Measurements from ENCODE around the gene CMTR1. TPM values are rescaled to one million over a fixed set of nuclear protein-coding genes. Genes with fewer than 3 reads are reported as not detected.

Gene CMTR1
- total and polyA plus RNA-seq, 4 donors = 4.7 to 25.5 (median 18.8) TPM

- TF ChIP-seq CTCF (IDR thresholded peaks at IDR 0.05; ENCODE audit: low read depth, low read length, missing input control) = no peak
- no peak for TF ChIP-seq HNF4A (conservative IDR thresholded peaks at IDR 0.05)
- no peak for TF ChIP-seq ZBTB33 (IDR thresholded peaks at IDR 0.05)
- TF ChIP-seq RXRA (IDR thresholded peaks at IDR 0.05) = no peak
- TF ChIP-seq NR2F2 (IDR thresholded peaks at IDR 0.05) = no peak
These were observed 90.4 kb downstream of the CMTR1 start (continued) for GRCh38 chr6:37523412-37523811.

GRCh38 chr6:37524025-37524969 lies 91.3 kb downstream of the CMTR1 start:
- no peaks in the 10 kb centered on the region for H3K27me3 ChIP-seq (ENCODE audit: control insufficient read depth in 4 of 4, insufficient read depth in 4 of 4, low read length in 3 of 4)

GRCh38 chr6:37524970-37525318 lies 91.9 kb downstream of the CMTR1 start:
- no peak for DNase-seq (ENCODE audit: low spot score)
- TF ChIP-seq SP1 (IDR thresholded peaks at IDR 0.05) (no peak), MAX (IDR thresholded peaks at IDR 0.05) (no peak), FOXA2 (IDR thresholded peaks at IDR 0.05) (no peak), EGR1 (IDR thresholded peaks at IDR 0.05; ENCODE audit: low read depth in 2 of 2) (no peak), GABPA (IDR thresholded peaks at IDR 0.05 in 1 of 2, conservative IDR thresholded peaks at IDR 0.05 in 1 of 2) (no peak), HNF4A (conservative IDR thresholded peaks at IDR 0.05) (no peak), ZBTB33 (IDR thresholded peaks at IDR 0.05) (no peak), REST (IDR thresholded peaks at IDR 0.05) (no peak)
- no peak overlapping the region for H3K27ac ChIP-seq (ENCODE audit: low read depth in 1 of 2, low read length in 2 of 2)
- no peak overlapping the region for H3K4me3 ChIP-seq (ENCODE audit: low read depth in 1 of 3, low read length in 3 of 3)
- no peaks in the 10 kb centered on the region for H3K4me1 ChIP-seq (ENCODE audit: control insufficient read depth in 4 of 4, insufficient read depth in 4 of 4, low read length in 3 of 4)
- WGBS = 88% methylated on average over 4 of the region's 4 CpGs
- no peaks in the 10 kb centered on the region for H3K9me3 ChIP-seq (ENCODE audit: control insufficient read depth in 4 of 4, low read length in 3 of 4)
- H3K9ac ChIP-seq (ENCODE audit: low read depth in 1 of 2, low read length in 2 of 2) = no peak overlapping the region
- no peaks in the 10 kb centered on the region for H3K27me3 ChIP-seq (ENCODE audit: control insufficient read depth in 4 of 4, insufficient read depth in 4 of 4, low read length in 3 of 4)
- H3K36me3 ChIP-seq (ENCODE audit: control insufficient read depth in 4 of 4, insufficient read depth in 3 of 4, low read depth in 1 of 4, low read length in 3 of 4) = no peaks in the 10 kb centered on the region

More at GRCh38 chr6:37524025-37524969, 91.3 kb downstream of the CMTR1 start:
- WGBS = 81% methylated on average over 19 of the region's 19 CpGs
- Histone ChIP-seq H3K9me3 (ENCODE audit: control insufficient read depth in 4 of 4, low read length in 3 of 4) (no peaks in the 10 kb centered on the region), H3K36me3 (ENCODE audit: control insufficient read depth in 4 of 4, insufficient read depth in 3 of 4, low read depth in 1 of 4, low read length in 3 of 4) (no peaks in the 10 kb centered on the region), H3K27ac (ENCODE audit: low read depth in 1 of 2, low read length in 2 of 2) (no peak overlapping the region), H3K4me3 (ENCODE audit: low read depth in 1 of 3, low read length in 3 of 3) (no peak overlapping the region), H3K4me1 (ENCODE audit: control insufficient read depth in 4 of 4, insufficient read depth in 4 of 4, low read length in 3 of 4) (no peaks in the 10 kb centered on the region), H3K9ac (ENCODE audit: low read depth in 1 of 2, low read length in 2 of 2) (no peak overlapping the region)
- no peak for DNase-seq (ENCODE audit: low spot score)
- TF ChIP-seq ATF3 (IDR thresholded peaks at IDR 0.05) = no peak
